Esophagus squamous epithelium (tissue), 4 donors: Measurements from ENCODE around the gene ROCK2.

Experiments used
- CTCF ChIP-seq, 6 experiments: fragments of 450-650 bp in 4 of 6; fragments of 200-600 bp in 2 of 6; sonication (generic) in 2 of 6; IDR thresholded peaks; one replicate each; pipeline ENCODE4 v1.5.1; 2016 to 2019; ENCODE audit warnings: antibody characterized with exemption in 6 of 6, mild to moderate bottlenecking in 4 of 6, moderate library complexity in 4 of 6
- POLR2A ChIP-seq, 4 donors: fragments of 450-650 bp; IDR thresholded peaks; one replicate each; pipeline ENCODE4 v1.6.1; 2017; ENCODE audit warnings: antibody characterized with exemption in 4 of 4, mild to moderate bottlenecking in 4 of 4, moderate library complexity in 3 of 4

- TF ChIP-seq CTCF (IDR thresholded peaks at IDR 0.05) (no peak), POLR2A (IDR thresholded peaks at IDR 0.05) (no peak)
These were observed 49.3 kb upstream of the ROCK2 start for GRCh38 chr2:11393711-11394236.
